ENCODE results near the gene VMP1. TPM values are rescaled to one million over a fixed set of nuclear protein-coding genes. Genes with fewer than 3 reads are reported as not detected.

Gene VMP1
- total RNA-seq, 1 experiment from 2014 or later, result 83.1 TPM

DNA sequence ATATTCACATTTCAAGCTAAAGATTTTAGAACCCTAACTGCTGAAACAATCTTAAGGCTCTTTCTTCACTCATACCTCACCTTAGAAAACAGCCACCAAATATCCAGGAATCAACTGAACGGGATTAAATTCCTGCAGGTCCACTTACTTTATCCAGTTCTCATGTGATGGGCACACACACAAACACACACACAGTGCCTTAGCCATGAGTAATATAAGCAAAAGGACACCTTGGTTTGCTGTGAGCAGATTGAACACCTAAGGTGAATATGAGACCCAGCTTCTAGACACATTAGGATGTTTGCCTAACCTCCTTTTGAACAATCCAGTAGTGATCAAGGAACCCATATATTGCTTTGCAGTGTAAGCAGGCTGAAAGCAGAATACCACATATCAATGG is 103.8 kb downstream of the VMP1 start:
- no peaks in the 10 kb centered on the region for H3K23me2 ChIP-seq (ENCODE audit: insufficient read length, low read depth, low read length, poor library complexity, severe bottlenecking)
- no peak overlapping the region for H2BK12ac ChIP-seq (ENCODE audit: insufficient read length, low read depth, low read length)
- H3K79me2 ChIP-seq (ENCODE audit: insufficient read depth, low read length), result no peaks in the 10 kb centered on the region
- H4K5ac ChIP-seq (ENCODE audit: insufficient read length, low read depth, low read length), result no peak overlapping the region
- Mint-ChIP-seq H3K36me3 (ENCODE audit: insufficient read depth in 1 of 3, low read depth in 3 of 3) (peaks cover 0 to 19% (median 13%) of the 10 kb centered on the region in 3 experiments; a peak in 5 of 7 replicates), H3K27me3 (ENCODE audit: low read depth) (no peaks in the 10 kb centered on the region), H3K4me1 (no peaks in the 10 kb centered on the region), H3K4me3 (no peak overlapping the region), H3K27ac (no peak overlapping the region), H3K9me3 (no peaks in the 10 kb centered on the region)
- no peak overlapping the region for H3K27ac ChIP-seq (ENCODE audit: insufficient read length, low read depth, low read length)
- H2BK20ac ChIP-seq (ENCODE audit: low read depth, low read length, poor library complexity, severe bottlenecking), result no peak overlapping the region
- no peaks in the 10 kb centered on the region for H4K20me1 ChIP-seq (ENCODE audit: control insufficient read depth, insufficient read depth, insufficient read length)
- no peak overlapping the region for H3K18ac ChIP-seq (ENCODE audit: insufficient read length, low read depth, low read length)
- no peak overlapping the region for H2BK15ac ChIP-seq (ENCODE audit: low read depth, low read length)
- H2AK5ac ChIP-seq (ENCODE audit: insufficient read length, low read length), result no peak overlapping the region
- TF ChIP-seq, protein P1, sequence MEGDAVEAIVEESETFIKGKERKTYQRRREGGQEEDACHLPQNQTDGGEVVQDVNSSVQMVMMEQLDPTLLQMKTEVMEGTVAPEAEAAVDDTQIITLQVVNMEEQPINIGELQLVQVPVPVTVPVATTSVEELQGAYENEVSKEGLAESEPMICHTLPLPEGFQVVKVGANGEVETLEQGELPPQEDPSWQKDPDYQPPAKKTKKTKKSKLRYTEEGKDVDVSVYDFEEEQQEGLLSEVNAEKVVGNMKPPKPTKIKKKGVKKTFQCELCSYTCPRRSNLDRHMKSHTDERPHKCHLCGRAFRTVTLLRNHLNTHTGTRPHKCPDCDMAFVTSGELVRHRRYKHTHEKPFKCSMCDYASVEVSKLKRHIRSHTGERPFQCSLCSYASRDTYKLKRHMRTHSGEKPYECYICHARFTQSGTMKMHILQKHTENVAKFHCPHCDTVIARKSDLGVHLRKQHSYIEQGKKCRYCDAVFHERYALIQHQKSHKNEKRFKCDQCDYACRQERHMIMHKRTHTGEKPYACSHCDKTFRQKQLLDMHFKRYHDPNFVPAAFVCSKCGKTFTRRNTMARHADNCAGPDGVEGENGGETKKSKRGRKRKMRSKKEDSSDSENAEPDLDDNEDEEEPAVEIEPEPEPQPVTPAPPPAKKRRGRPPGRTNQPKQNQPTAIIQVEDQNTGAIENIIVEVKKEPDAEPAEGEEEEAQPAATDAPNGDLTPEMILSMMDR (conservative IDR thresholded peaks at IDR 0.05), result no peak
- no peak for DNase-seq
- no peak overlapping the region for H2BK120ac ChIP-seq (ENCODE audit: low read depth, low read length, poor library complexity, severe bottlenecking)
- no CpG with 5 or more reads among the region's 1 CpG for WGBS (ENCODE audit: extremely low coverage, insufficient read length, low lambda C conversion rate)
- H3T11ph ChIP-seq (ENCODE audit: low read length), result no peak overlapping the region
- no peaks in the 10 kb centered on the region for H3K9me3 ChIP-seq (ENCODE audit: control insufficient read depth, low read depth, low read length)
- H4K8ac ChIP-seq (replicated peaks; ENCODE audit: insufficient read length, low read depth, low read length), result no peak overlapping the region
- no peak overlapping the region for H3K4me2 ChIP-seq (ENCODE audit: insufficient read depth, insufficient read length, low read length)
- no peak overlapping the region for H4K91ac ChIP-seq (ENCODE audit: insufficient read length, low read depth, low read length)
- no peaks in the 10 kb centered on the region for H3K27me3 ChIP-seq (ENCODE audit: insufficient read depth, low read length)
- no peak overlapping the region for H2AFZ ChIP-seq (ENCODE audit: low read length)
- no peak overlapping the region for H3K23ac ChIP-seq (ENCODE audit: insufficient read length, low read depth, low read length)
- no peaks in the 10 kb centered on the region for H3K79me1 ChIP-seq (ENCODE audit: insufficient read depth, low read depth, low read length, poor library complexity, severe bottlenecking)
- H3K4ac ChIP-seq (ENCODE audit: low read depth, low read length), result no peak overlapping the region
- no peak overlapping the region for H2BK5ac ChIP-seq (ENCODE audit: insufficient read length, low read length)
- no peak overlapping the region for H3K56ac ChIP-seq (ENCODE audit: insufficient read length, low read depth, low read length)
- H3K14ac ChIP-seq (ENCODE audit: insufficient read depth, low read length), result no peak overlapping the region
- no peaks in the 10 kb centered on the region for H3K4me1 ChIP-seq (ENCODE audit: insufficient read depth, low read length)
- H3K9ac ChIP-seq (ENCODE audit: extremely low read depth, insufficient read length, low read length), result no peak overlapping the region

Measured in H9 (cell line).